HepG2 (cell line): ENCODE results near the gene CD14. TPM values are rescaled to one million over a fixed set of nuclear protein-coding genes. Genes with fewer than 3 reads are reported as not detected.

ENCODE experiments used
- ARID3A ChIP-seq: IDR thresholded peaks from 2 replicates; pipeline ENCODE4 v1.6.1; 2012; ENCODE audit warnings: low read depth, low read length, improper control_type of control experiment
- ATF3 ChIP-seq: sonication (generic); formaldehyde crosslinking; IDR thresholded peaks from 2 replicates; pipeline ENCODE4 v1.4.0; 2020; ENCODE audit warnings: missing genetic modification reagents
- CREM ChIP-seq, 2 experiments: sonication (generic) in 1 of 2; formaldehyde crosslinking in 1 of 2; IDR thresholded peaks; 2 replicates each; pipeline versions ENCODE4 v1.4.0 to v1.6.1; 2016 to 2020; ENCODE audit warnings: antibody characterized with exemption in 1 of 2, mild to moderate bottlenecking in 1 of 2, missing genetic modification reagents in 1 of 2
- GABPB1 ChIP-seq: IDR thresholded peaks from 2 replicates; pipeline ENCODE4 v1.6.1; 2016; ENCODE audit warnings: mild to moderate bottlenecking, missing genetic modification reagents, moderate library complexity, missing compliant biosample characterization
- HNRNPUL1 ChIP-seq: fragments of 200-400 bp; formaldehyde crosslinking; IDR thresholded peaks from 2 replicates; pipeline ENCODE4 v1.6.1; 2017; ENCODE audit warnings: low read depth, mild to moderate bottlenecking, low read length, moderate library complexity
- HOMEZ ChIP-seq: IDR thresholded peaks from 2 replicates; pipeline ENCODE4 v1.6.1; 2016; ENCODE audit warnings: low read depth
- NR1H2 ChIP-seq: sonication (generic); formaldehyde crosslinking; IDR thresholded peaks from 2 replicates; pipeline ENCODE4 v1.8.1; 2022; ENCODE audit warnings: low read depth, missing genetic modification reagents, borderline replicate concordance
- SMARCE1 ChIP-seq: fragments of 450-650 bp; IDR thresholded peaks from 2 replicates; pipeline ENCODE4 v1.6.1; 2017; ENCODE audit warnings: borderline replicate concordance
- SP5 ChIP-seq: IDR thresholded peaks from 2 replicates; pipeline ENCODE4 v1.6.1; 2016; ENCODE audit warnings: low read depth, borderline replicate concordance
- SPEN ChIP-seq: sonication (generic); formaldehyde crosslinking; IDR thresholded peaks from 2 replicates; pipeline ENCODE4 v1.5.1; 2020; ENCODE audit warnings: low read depth, mild to moderate bottlenecking, missing genetic modification reagents
- THAP8 ChIP-seq: sonication (generic); formaldehyde crosslinking; IDR thresholded peaks from 2 replicates; pipeline ENCODE4 v1.5.1; 2020; ENCODE audit warnings: missing genetic modification reagents, mild to moderate bottlenecking, borderline replicate concordance
- U2AF2 ChIP-seq: fragments of 200-400 bp; formaldehyde crosslinking; IDR thresholded peaks from 2 replicates; pipeline ENCODE4 v1.6.1; 2017; ENCODE audit warnings: low read depth, mild to moderate bottlenecking, low read length
- ZFX ChIP-seq: sonication (generic); formaldehyde crosslinking; IDR thresholded peaks from 2 replicates; pipeline ENCODE4 v1.4.0; 2020; ENCODE audit warnings: mild to moderate bottlenecking, low read depth, missing genetic modification reagents, moderate library complexity
- ZNF407 ChIP-seq: sonication (generic); formaldehyde crosslinking; IDR thresholded peaks from one replicate; pipeline ENCODE4 v1.5.1; 2020; ENCODE audit warnings: mild to moderate bottlenecking, missing genetic modification reagents; ENCODE audit errors: not compliant biosample characterization
- ZNF782 ChIP-seq: sonication (generic); formaldehyde crosslinking; IDR thresholded peaks from 2 replicates; pipeline ENCODE4 v1.4.0; 2020; ENCODE audit warnings: missing genetic modification reagents, mild to moderate bottlenecking, borderline replicate concordance
- polyA plus RNA-seq, 8 experiments: library from polyadenylated mRNA; depleted of rRNA in 3 of 8; stranded (reverse) in 7 of 8; unstranded in 1 of 8; fragments of >200 nt; fragmentation: Illumina TruSeq in 4 of 8; extraction: Trizol in 4 of 8; gene quantifications; 2 replicates each; pipeline versions ENCODE4 v1.2.1 to v1.2.3, GENCODE V29; 2011 to 2016; ENCODE audit warnings: low read depth in 4 of 8, missing spikeins in 1 of 8, mixed read lengths in 1 of 8; ENCODE audit not compliant: insufficient read depth in 1 of 8
- total RNA-seq, 5 experiments: library from RNA; depleted of rRNA; stranded (reverse); fragments of >200 nt; fragmentation: Illumina TruSeq; extraction: Trizol; gene quantifications; 2 replicates each; pipeline ENCODE4 v1.2.3, GENCODE V29; 2016; ENCODE audit warnings: low read depth in 1 of 5

CD14 gene
- total and polyA plus RNA-seq, 2 of the 13 experiments (the other 11 are each of a cell fraction or from before 2014, with no cell fraction given), result 1.7 to 4.7 TPM

- TF ChIP-seq ARID3A (no peak), SP5 (peak; percentile 71), SPEN (peak; percentile 89; the same call in 1 of the 2 replicates), ZFX (CRISPR knock-in tag) (peak; percentile 91), SMARCE1 (no peak), U2AF2 (no peak), THAP8 (CRISPR knock-in tag) (no peak), NR1H2 (no peak), HOMEZ (peak; percentile 71), ZNF782 (peak; percentile 65), CREM (IDR thresholded peaks at IDR 0.05) (0 out of 2 replicates have a peak, but pooled peaks have one; percentile 35), CREM (CRISPR knock-in tag; IDR thresholded peaks at IDR 0.05) (no peak), ATF3 (peak; percentile 24; the same call in 1 of the 2 replicates), HNRNPUL1 (no peak), GABPB1 (CRISPR knock-in tag) (peak; percentile 98), ZNF407 (CRISPR knock-in tag) (no peak)
Observed at GRCh38 chr5:140664359-140665119, 31.6 kb upstream of the CD14 start, which contains the start of gene WDR55 (continued).
